Mesenteric fat pad (tissue), 1 donor: Measurements from ENCODE around the gene RAI14. TPM values are rescaled to one million over a fixed set of nuclear protein-coding genes. Genes with fewer than 3 reads are reported as not detected.

Experiments
- total RNA-seq: library from RNA; stranded (reverse); fragmentation: NEBNext Ultra II Directional; extraction: Animal tissue kit (Norgen Biotek cat#: 25700); gene quantifications from one replicate; pipeline ENCODE4 v1.2.1, GENCODE V29; 2021
- donor health status: DM: yes; HTN: yes; CAD: no.

Gene RAI14
- total RNA-seq, 1 donor from 2014 or later, result 33.7 TPM

Other genes with a start within 250 kb of the RAI14 start
- not detected for gene TTC23L, start 182.8 kb downstream of the RAI14 start, total RNA-seq